WTC11 (cell line): ENCODE measurements around the gene CYLD.

Experiments used
- TF ChIP-seq, protein P1 (sequence below): sonication (generic); formaldehyde crosslinking; IDR thresholded peaks from 2 replicates; pipeline ENCODE4 v1.8.0; 2022; ENCODE audit warnings: mild to moderate bottlenecking, missing genetic modification reagents
- TF ChIP-seq, protein P2 (sequence below): fragments of 200-600 bp; IDR thresholded peaks from 2 replicates; pipeline ENCODE4 v1.8.0; 2022; ENCODE audit warnings: antibody characterized with exemption

- TF ChIP-seq, protein P1, sequence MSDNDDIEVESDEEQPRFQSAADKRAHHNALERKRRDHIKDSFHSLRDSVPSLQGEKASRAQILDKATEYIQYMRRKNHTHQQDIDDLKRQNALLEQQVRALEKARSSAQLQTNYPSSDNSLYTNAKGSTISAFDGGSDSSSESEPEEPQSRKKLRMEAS (CRISPR knock-in tag): no peak
- TF ChIP-seq, protein P2, sequence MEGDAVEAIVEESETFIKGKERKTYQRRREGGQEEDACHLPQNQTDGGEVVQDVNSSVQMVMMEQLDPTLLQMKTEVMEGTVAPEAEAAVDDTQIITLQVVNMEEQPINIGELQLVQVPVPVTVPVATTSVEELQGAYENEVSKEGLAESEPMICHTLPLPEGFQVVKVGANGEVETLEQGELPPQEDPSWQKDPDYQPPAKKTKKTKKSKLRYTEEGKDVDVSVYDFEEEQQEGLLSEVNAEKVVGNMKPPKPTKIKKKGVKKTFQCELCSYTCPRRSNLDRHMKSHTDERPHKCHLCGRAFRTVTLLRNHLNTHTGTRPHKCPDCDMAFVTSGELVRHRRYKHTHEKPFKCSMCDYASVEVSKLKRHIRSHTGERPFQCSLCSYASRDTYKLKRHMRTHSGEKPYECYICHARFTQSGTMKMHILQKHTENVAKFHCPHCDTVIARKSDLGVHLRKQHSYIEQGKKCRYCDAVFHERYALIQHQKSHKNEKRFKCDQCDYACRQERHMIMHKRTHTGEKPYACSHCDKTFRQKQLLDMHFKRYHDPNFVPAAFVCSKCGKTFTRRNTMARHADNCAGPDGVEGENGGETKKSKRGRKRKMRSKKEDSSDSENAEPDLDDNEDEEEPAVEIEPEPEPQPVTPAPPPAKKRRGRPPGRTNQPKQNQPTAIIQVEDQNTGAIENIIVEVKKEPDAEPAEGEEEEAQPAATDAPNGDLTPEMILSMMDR: no peak
Observed at GRCh38 chr16:50810241-50810965, 68.5 kb downstream of the CYLD start.
